Measurements from ENCODE around the gene FAM20B.
"Not testable (repeated sequence)": the region's sequence is repeated elsewhere in the genome, so short reads cannot be mapped to it uniquely, and the experiment has no call there.

Gene FAM20B

DNA sequence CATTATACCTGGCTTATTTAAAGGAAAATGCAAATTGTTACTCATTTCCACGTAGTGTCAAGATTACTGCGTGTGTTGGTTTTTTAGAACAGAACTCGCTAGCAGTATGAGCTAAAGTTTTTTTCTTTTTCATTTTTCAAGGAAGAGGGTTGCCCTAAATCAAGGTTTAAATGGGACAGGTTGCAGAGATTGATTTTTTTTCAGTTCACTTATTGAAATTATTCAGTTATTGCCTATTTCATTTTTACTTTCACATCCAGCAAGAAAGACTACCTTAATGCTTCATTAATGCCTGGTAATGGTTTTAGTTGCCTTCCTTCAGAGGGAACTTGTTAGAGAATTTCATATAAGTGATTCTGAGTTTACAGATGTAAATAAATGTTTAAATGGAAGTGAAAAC lies 5.6 kb downstream of the FAM20B start:
- TF ChIP-seq, protein P1, sequence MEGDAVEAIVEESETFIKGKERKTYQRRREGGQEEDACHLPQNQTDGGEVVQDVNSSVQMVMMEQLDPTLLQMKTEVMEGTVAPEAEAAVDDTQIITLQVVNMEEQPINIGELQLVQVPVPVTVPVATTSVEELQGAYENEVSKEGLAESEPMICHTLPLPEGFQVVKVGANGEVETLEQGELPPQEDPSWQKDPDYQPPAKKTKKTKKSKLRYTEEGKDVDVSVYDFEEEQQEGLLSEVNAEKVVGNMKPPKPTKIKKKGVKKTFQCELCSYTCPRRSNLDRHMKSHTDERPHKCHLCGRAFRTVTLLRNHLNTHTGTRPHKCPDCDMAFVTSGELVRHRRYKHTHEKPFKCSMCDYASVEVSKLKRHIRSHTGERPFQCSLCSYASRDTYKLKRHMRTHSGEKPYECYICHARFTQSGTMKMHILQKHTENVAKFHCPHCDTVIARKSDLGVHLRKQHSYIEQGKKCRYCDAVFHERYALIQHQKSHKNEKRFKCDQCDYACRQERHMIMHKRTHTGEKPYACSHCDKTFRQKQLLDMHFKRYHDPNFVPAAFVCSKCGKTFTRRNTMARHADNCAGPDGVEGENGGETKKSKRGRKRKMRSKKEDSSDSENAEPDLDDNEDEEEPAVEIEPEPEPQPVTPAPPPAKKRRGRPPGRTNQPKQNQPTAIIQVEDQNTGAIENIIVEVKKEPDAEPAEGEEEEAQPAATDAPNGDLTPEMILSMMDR (IDR thresholded peaks at IDR 0.05; ENCODE audit: low read depth, low read length): no peak
- H3K4me3 ChIP-seq (ENCODE audit: low read depth, low read length): no peak overlapping the region

GRCh38 chr1:179031855-179032513 lies 6.3 kb downstream of the FAM20B start:
- H3K4me3 ChIP-seq (ENCODE audit: low read depth, low read length): no peak overlapping the region
- TF ChIP-seq, protein P1 (IDR thresholded peaks at IDR 0.05; ENCODE audit: low read depth, low read length): no peak

GRCh38 chr1:179034720-179035119 lies 9.0 kb downstream of the FAM20B start:
- H3K4me3 ChIP-seq (ENCODE audit: low read depth, low read length): no peak overlapping the region
- TF ChIP-seq, protein P1 (IDR thresholded peaks at IDR 0.05; ENCODE audit: low read depth, low read length): no peak

GRCh38 chr1:179036844-179037465 lies 11.3 kb downstream of the FAM20B start:
- TF ChIP-seq, protein P1 (IDR thresholded peaks at IDR 0.05; ENCODE audit: low read depth, low read length): no peak
- no peak overlapping the region for H3K4me3 ChIP-seq (ENCODE audit: low read depth, low read length)

DNA sequence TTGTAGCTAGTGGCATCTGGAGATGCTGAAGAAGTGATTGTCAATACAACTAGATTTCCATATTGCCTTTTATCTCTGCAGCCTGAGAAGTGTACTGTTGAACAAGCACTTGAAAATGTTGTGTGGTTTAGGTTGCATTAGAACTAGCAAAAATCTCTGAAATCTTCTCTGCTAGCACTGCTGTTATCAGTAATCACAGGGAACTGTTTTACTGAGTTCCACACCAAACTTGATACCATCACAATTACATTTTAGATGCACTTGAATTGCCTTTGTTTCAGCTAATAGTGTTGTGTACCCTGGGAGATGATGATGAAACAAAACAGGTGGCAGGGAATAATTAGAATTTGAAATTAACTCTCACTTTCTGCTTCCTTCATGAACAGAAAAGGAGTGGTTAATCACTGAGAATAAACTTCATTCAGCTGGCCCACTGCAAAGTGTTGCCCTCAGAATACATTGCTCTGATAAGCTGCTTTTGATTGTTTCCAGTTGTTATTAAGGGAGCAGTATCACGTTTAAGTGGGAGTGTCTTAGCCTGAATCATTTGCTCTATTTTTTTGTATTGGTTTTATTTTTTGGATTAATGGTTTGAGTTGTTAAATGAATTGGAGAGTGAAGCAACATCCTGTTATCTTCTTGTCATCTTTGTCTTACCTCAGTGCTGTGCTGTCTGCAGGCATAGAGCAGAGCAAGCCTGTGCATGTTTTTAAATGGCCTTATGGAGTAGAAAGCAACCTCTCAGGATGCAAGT lies 13.0 kb downstream of the FAM20B start:
- TF ChIP-seq, protein P1 (IDR thresholded peaks at IDR 0.05; ENCODE audit: low read depth, low read length): no peak
- H3K4me3 ChIP-seq (ENCODE audit: low read depth, low read length): no peak overlapping the region

GRCh38 chr1:179039502-179040174 lies 13.9 kb downstream of the FAM20B start:
- H3K4me3 ChIP-seq (ENCODE audit: low read depth, low read length): not testable (repeated sequence)

DNA sequence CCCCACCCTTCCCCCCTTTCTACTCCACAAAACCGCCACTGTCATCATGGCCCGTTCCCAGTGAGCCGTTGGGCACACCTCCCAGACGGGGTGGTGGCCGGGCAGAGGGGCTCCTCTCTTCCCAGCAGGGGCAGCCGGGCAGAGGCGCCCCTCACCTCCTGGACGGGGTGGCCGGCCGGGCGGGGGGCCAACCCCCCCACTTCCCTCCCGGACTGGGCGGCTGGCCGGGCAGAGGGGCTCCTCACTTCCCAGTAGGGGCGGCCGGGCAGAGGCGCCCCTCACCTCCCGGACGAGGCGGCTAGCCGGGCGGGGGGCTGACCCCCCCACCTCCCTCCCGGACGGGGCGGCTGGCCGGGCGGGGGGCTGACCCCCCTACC lies 14.5 kb downstream of the FAM20B start:
- not testable (repeated sequence) for H3K4me3 ChIP-seq (ENCODE audit: low read depth, low read length)

- H3K4me3 ChIP-seq (ENCODE audit: low read depth, low read length): no peak overlapping the region
- TF ChIP-seq, protein P1 (IDR thresholded peaks at IDR 0.05; ENCODE audit: low read depth, low read length): no peak
Observed at GRCh38 chr1:179042087-179042486, 16.4 kb downstream of the FAM20B start.
